GM12892 (cell line): ENCODE measurements around the gene PF4V1.

Source experiments
- DNase-seq: peaks from one replicate; pipeline ENCODE4 v3.0.0; 2011; ENCODE audit not compliant: insufficient read length
- FAIRE-seq: peaks from 2 replicates; lab custom pipeline; 2011; peaks lifted over from hg19 to GRCh38; lab: Jason Lieb, UNC
- POLR2A ChIP-seq: IDR thresholded peaks from 2 replicates; pipeline ENCODE4 v1.6.1; 2011; ENCODE audit warnings: low read depth, low read length, control low read depth
- POLR2AphosphoS5 ChIP-seq: IDR thresholded peaks from 2 replicates; pipeline ENCODE4 v1.6.1; 2011; ENCODE audit warnings: low read depth, low read length, control low read depth
- TAF1 ChIP-seq: IDR thresholded peaks from 2 replicates; pipeline ENCODE4 v1.6.1; 2011; ENCODE audit warnings: low read depth, mild to moderate bottlenecking, control low read depth, low read length, borderline replicate concordance

The PF4V1 gene

GRCh38 chr4:73831569-73831968 lies 21.5 kb upstream of the PF4V1 start:
- DNase-seq = no peak
- FAIRE-seq = no peak
- TF ChIP-seq POLR2A = no peak
- TF ChIP-seq TAF1 = no peak
- TF ChIP-seq POLR2AphosphoS5 = no peak

GRCh38 chr4:73832651-73833237 lies 20.4 kb upstream of the PF4V1 start:
- DNase-seq (no peak), FAIRE-seq (no peak)
- TF ChIP-seq TAF1 (no peak), POLR2A (no peak), POLR2AphosphoS5 (no peak)

GRCh38 chr4:73836373-73837279 lies 16.5 kb upstream of the PF4V1 start, which contains the start of gene CXCL6:
Gene CXCL6, plus strand, starts transcription at chr4:73836678. Its CDS starts 73 bp downstream, at chr4:73836751.
- no peak for TF ChIP-seq POLR2A
- no peak for TF ChIP-seq POLR2AphosphoS5
- no peak for DNase-seq
- no peak for FAIRE-seq

GRCh38 chr4:73839071-73839470 lies 14.0 kb upstream of the PF4V1 start:
- no peak for FAIRE-seq
- no peak for DNase-seq
- TF ChIP-seq POLR2A (no peak), TAF1 (no peak), POLR2AphosphoS5 (no peak)

GRCh38 chr4:73839715-73840114 lies 13.4 kb upstream of the PF4V1 start:
- FAIRE-seq (no peak), DNase-seq (no peak)
- no peak for TF ChIP-seq POLR2A
- TF ChIP-seq POLR2AphosphoS5 = no peak
- TF ChIP-seq TAF1 = no peak

- TF ChIP-seq POLR2AphosphoS5 (no peak), TAF1 (no peak), POLR2A (no peak)
- no peak for FAIRE-seq
- DNase-seq = no peak
Observed at GRCh38 chr4:73841243-73841925, 11.7 kb upstream of the PF4V1 start.

GRCh38 chr4:73842696-73843095 lies 10.4 kb upstream of the PF4V1 start:
- DNase-seq = no peak
- no peak for TF ChIP-seq POLR2A
- TF ChIP-seq POLR2AphosphoS5 = no peak
- no peak for TF ChIP-seq TAF1

GRCh38 chr4:73843369-73843768 lies 9.7 kb upstream of the PF4V1 start:
- no peak for FAIRE-seq
- DNase-seq = no peak
- no peak for TF ChIP-seq TAF1

More at GRCh38 chr4:73842696-73843095, 10.4 kb upstream of the PF4V1 start:
- no peak for FAIRE-seq

- no peak for DNase-seq
- FAIRE-seq = no peak
- TF ChIP-seq POLR2A (no peak), POLR2AphosphoS5 (no peak), TAF1 (no peak)
Observed at GRCh38 chr4:73844345-73844744, 8.8 kb upstream of the PF4V1 start.

GRCh38 chr4:73844806-73845205 lies 8.3 kb upstream of the PF4V1 start:
- FAIRE-seq (no peak), DNase-seq (no peak)
- no peak for TF ChIP-seq POLR2A
- TF ChIP-seq POLR2AphosphoS5 = no peak
- TF ChIP-seq TAF1 = no peak

- FAIRE-seq = no peak
Observed at GRCh38 chr4:73847526-73848182, 5.4 kb upstream of the PF4V1 start.

GRCh38 chr4:73848183-73848777 lies 4.8 kb upstream of the PF4V1 start:
- FAIRE-seq = no peak
- DNase-seq = no peak
- TF ChIP-seq POLR2AphosphoS5 (no peak), TAF1 (no peak)

More at GRCh38 chr4:73847526-73848182, 5.4 kb upstream of the PF4V1 start:
- no peak for DNase-seq
- TF ChIP-seq POLR2AphosphoS5 = no peak
- TF ChIP-seq POLR2A = no peak
- TF ChIP-seq TAF1 = no peak
